ENCODE data around the gene CCDC85A.

GRCh38 chr2:56250153-56250729 is 66.5 kb downstream of the CCDC85A start:
- TF ChIP-seq ARNTL (CRISPR knock-in tag; IDR thresholded peaks at IDR 0.05; ENCODE audit: borderline replicate concordance, low read depth) (no peak), CSDC2 (CRISPR knock-in tag; IDR thresholded peaks at IDR 0.05) (no peak), PATZ1 (CRISPR knock-in tag; IDR thresholded peaks at IDR 0.05; ENCODE audit: borderline replicate concordance) (no peak)
- TF ChIP-seq, protein P1, sequence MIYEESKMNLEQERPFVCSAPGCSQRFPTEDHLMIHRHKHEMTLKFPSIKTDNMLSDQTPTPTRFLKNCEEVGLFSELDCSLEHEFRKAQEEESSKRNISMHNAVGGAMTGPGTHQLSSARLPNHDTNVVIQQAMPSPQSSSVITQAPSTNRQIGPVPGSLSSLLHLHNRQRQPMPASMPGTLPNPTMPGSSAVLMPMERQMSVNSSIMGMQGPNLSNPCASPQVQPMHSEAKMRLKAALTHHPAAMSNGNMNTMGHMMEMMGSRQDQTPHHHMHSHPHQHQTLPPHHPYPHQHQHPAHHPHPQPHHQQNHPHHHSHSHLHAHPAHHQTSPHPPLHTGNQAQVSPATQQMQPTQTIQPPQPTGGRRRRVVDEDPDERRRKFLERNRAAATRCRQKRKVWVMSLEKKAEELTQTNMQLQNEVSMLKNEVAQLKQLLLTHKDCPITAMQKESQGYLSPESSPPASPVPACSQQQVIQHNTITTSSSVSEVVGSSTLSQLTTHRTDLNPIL (CRISPR knock-in tag; IDR thresholded peaks at IDR 0.05; ENCODE audit: low read depth) = no peak

All from SK-N-SH treated with all-trans-retinoic acid at 6 μM for 48 hours (cell line).